GM20000 (cell line): ENCODE results near the gene CCL24.

Source experiments
- DNase-seq: peaks from one replicate; pipeline ENCODE4 v3.0.0; 2012; ENCODE audit warnings: low spot score
- CTCF ChIP-seq: IDR thresholded peaks from 2 replicates; pipeline ENCODE4 v1.5.1; 2012; ENCODE audit warnings: mild to moderate bottlenecking, control low read depth; ENCODE audit errors: extremely low read depth, missing control alignments

CCL24 gene

GRCh38 chr7:75817116-75817515 lies 3.5 kb upstream of the CCL24 start:
- no peak for TF ChIP-seq CTCF
- no peak for DNase-seq

GRCh38 chr7:75815418-75816064 lies 1.9 kb upstream of the CCL24 start:
- DNase-seq = no peak
- no peak for TF ChIP-seq CTCF

GRCh38 chr7:75814407-75814947 lies 871 bp upstream of the CCL24 start:
- TF ChIP-seq CTCF = no peak
- no peak for DNase-seq

- no peak for TF ChIP-seq CTCF
- no peak for DNase-seq
Observed at GRCh38 chr7:75813084-75813483, 522 bp downstream of the CCL24 start.

- DNase-seq = no peak
- TF ChIP-seq CTCF = no peak
Observed at GRCh38 chr7:75811894-75812678, 1.5 kb downstream of the CCL24 start.

GRCh38 chr7:75809396-75809795 lies 4.2 kb downstream of the CCL24 start:
- no peak for DNase-seq
- TF ChIP-seq CTCF = no peak

- no peak for TF ChIP-seq CTCF
- DNase-seq = no peak
Observed at GRCh38 chr7:75808106-75808505, 5.5 kb downstream of the CCL24 start.
